CD14-positive monocyte (primary cell): ENCODE results near the gene MEP1B. TPM values are rescaled to one million over a fixed set of nuclear protein-coding genes. Genes with fewer than 3 reads are reported as not detected.

Experiments used
- DNase-seq, 3 donors: peaks; one replicate each; pipeline ENCODE4 v3.0.0-alpha.2; 2011 to 2022
- H2AFZ ChIP-seq: 2 replicates; pipeline ENCODE4 v1.6.0; 2012; ENCODE audit warnings: mild to moderate bottlenecking, low read depth, low read length, inconsistent platforms; ENCODE audit not compliant: insufficient read depth, poor library complexity, severe bottlenecking
- H3K27ac ChIP-seq, 2 donors: 1 replicate in 1 of 2; 2 replicates in 1 of 2; pipeline ENCODE4 v1.5.1; 2012 to 2013; ENCODE audit warnings: low read length in 2 of 2, control low read depth in 1 of 2, inconsistent platforms in 1 of 2, low read depth in 1 of 2, mild to moderate bottlenecking in 1 of 2
- H3K27me3 ChIP-seq, 2 donors: one replicate each; pipeline versions ENCODE4 v1.6.0 to v1.6.1; 2011 to 2013; ENCODE audit warnings: low read length in 2 of 2; ENCODE audit not compliant: control insufficient read depth in 2 of 2, insufficient read depth in 2 of 2
- H3K36me3 ChIP-seq, 2 donors: replicated peaks in 1 of 2; 1 replicate in 1 of 2; 2 replicates in 1 of 2; pipeline versions ENCODE4 v1.5.1 to v1.6.1; 2012 to 2013; ENCODE audit warnings: low read length in 2 of 2, control low read depth in 1 of 2, inconsistent platforms in 1 of 2, mild to moderate bottlenecking in 1 of 2; ENCODE audit not compliant: insufficient read depth in 2 of 2, control insufficient read depth in 1 of 2
- H3K4me1 ChIP-seq, 2 donors: 1 replicate in 1 of 2; 2 replicates in 1 of 2; pipeline versions ENCODE4 v1.5.1 to v1.6.1; 2012 to 2013; ENCODE audit warnings: low read length in 2 of 2, control low read depth in 1 of 2, inconsistent platforms in 1 of 2, mild to moderate bottlenecking in 1 of 2, moderate library complexity in 1 of 2; ENCODE audit not compliant: insufficient read depth in 2 of 2, control insufficient read depth in 1 of 2
- H3K4me2 ChIP-seq: replicated peaks from 2 replicates; pipeline ENCODE3; 2012; ENCODE audit warnings: low read length, moderate library complexity, mild to moderate bottlenecking; ENCODE audit not compliant: poor library complexity, severe bottlenecking; ENCODE audit errors: extremely low read depth
- H3K4me3 ChIP-seq, 3 experiments: fragments of 200-600 bp in 1 of 3; sonication (generic) in 1 of 3; replicated peaks in 1 of 3; 1 replicate in 2 of 3; 2 replicates in 1 of 3; pipeline ENCODE4 v1.5.1; 2011 to 2013; ENCODE audit warnings: low read length in 3 of 3, mild to moderate bottlenecking in 3 of 3, control low read depth in 2 of 3, low read depth in 2 of 3, inconsistent platforms in 1 of 3, moderate library complexity in 1 of 3
- H3K79me2 ChIP-seq: 2 replicates; pipeline ENCODE4 v1.6.0; 2012; ENCODE audit warnings: mild to moderate bottlenecking, control low read depth, inconsistent platforms, low read length, moderate library complexity; ENCODE audit not compliant: insufficient read depth
- H3K9ac ChIP-seq: 2 replicates; pipeline ENCODE4 v1.6.0; 2017; ENCODE audit warnings: low read length, mild to moderate bottlenecking; ENCODE audit not compliant: insufficient read depth, poor library complexity, severe bottlenecking
- H3K9me3 ChIP-seq, 2 donors: replicated peaks in 1 of 2; 1 replicate in 1 of 2; 2 replicates in 1 of 2; pipeline versions ENCODE4 v1.5.1 to v1.6.1; 2012 to 2013; ENCODE audit warnings: low read length in 2 of 2, control low read depth in 1 of 2; ENCODE audit not compliant: control insufficient read depth in 1 of 2, insufficient read depth in 1 of 2
- H4K20me1 ChIP-seq: 2 replicates; pipeline ENCODE4 v1.6.0; 2012; ENCODE audit warnings: mild to moderate bottlenecking, low read length, control low read depth, moderate library complexity; ENCODE audit not compliant: insufficient read depth
- H3K27ac Mint-ChIP-seq, 7 donors: one replicate each; pipeline ENCODE4 v1.8.0; 2020; ENCODE audit warnings: mild to moderate bottlenecking in 7 of 7, mixed read lengths in 7 of 7, moderate library complexity in 6 of 7, inconsistent platforms in 2 of 7
- H3K27me3 Mint-ChIP-seq, 3 donors: one replicate each; pipeline ENCODE4 v1.8.0; 2021 to 2022; ENCODE audit warnings: low read depth in 3 of 3, mild to moderate bottlenecking in 3 of 3, mixed read lengths in 3 of 3, moderate library complexity in 3 of 3, inconsistent platforms in 1 of 3
- H3K36me3 Mint-ChIP-seq, 2 donors: one replicate each; pipeline ENCODE4 v1.8.0; 2020; ENCODE audit warnings: mixed read lengths in 2 of 2, inconsistent platforms in 1 of 2, mild to moderate bottlenecking in 1 of 2
- H3K4me1 Mint-ChIP-seq: one replicate; pipeline ENCODE4 v1.8.0; 2020; ENCODE audit warnings: mild to moderate bottlenecking, mixed read lengths
- H3K4me3 Mint-ChIP-seq, 2 donors: one replicate each; pipeline ENCODE4 v1.8.0; 2020; ENCODE audit warnings: mild to moderate bottlenecking in 2 of 2, mixed read lengths in 2 of 2, moderate library complexity in 1 of 2
- H3K9me3 Mint-ChIP-seq, 7 donors: one replicate each; pipeline ENCODE4 v1.8.0; 2020 to 2022; ENCODE audit warnings: mixed read lengths in 7 of 7, mild to moderate bottlenecking in 6 of 7, moderate library complexity in 6 of 7, inconsistent platforms in 2 of 7
- WGBS: methylation state at CpG from one replicate; pipeline ENCODE4 v1.1.5; 2013; ENCODE audit warnings: missing lambda C conversion rate; ENCODE audit not compliant: insufficient coverage; 5-methylcytosine and 5-hydroxymethylcytosine counted together
- intact Hi-C, 2 donors: fragments of 100-400 bp; cut with micrococcal nuclease; formaldehyde crosslinking; loops; one replicate each; pipeline versions ENCODE4 v1.15.0 to v1.15.1; 2023
- polyA plus RNA-seq, 3 donors: library from polyadenylated mRNA; depleted of rRNA in 1 of 3; unstranded in 2 of 3; stranded (reverse) in 1 of 3; fragments of 300-500 nt in 2 of 3; fragments of >200 nt in 1 of 3; fragmentation: Illumina TruSeq in 2 of 3; gene quantifications; 1 replicate in 2 of 3; 2 replicates in 1 of 3; pipeline ENCODE4 v1.2.3, GENCODE V29; 2012 to 2021
- TF ChIP-seq, protein P1 (sequence below): fragments of 200-600 bp; IDR thresholded peaks from one replicate; pipeline ENCODE4 v1.8.0; 2022; ENCODE audit warnings: antibody characterized with exemption, mild to moderate bottlenecking

Gene MEP1B
- polyA plus RNA-seq, 3 donors, result not detected

- Histone ChIP-seq H3K9me3 (no peaks in the 10 kb centered on the region), H3K4me3 (no peak overlapping the region), H3K27me3 (no peaks in the 10 kb centered on the region), H3K4me2 (no peak overlapping the region), H4K20me1 (no peaks in the 10 kb centered on the region), H3K36me3 (no peaks in the 10 kb centered on the region), H2AFZ (no peak overlapping the region), H3K4me1 (no peaks in the 10 kb centered on the region), H3K27ac (no peak overlapping the region), H3K9ac (no peak overlapping the region), H3K79me2 (no peaks in the 10 kb centered on the region)
- H3K4me1 Mint-ChIP-seq, result no peaks in the 10 kb centered on the region
- TF ChIP-seq, protein P1, sequence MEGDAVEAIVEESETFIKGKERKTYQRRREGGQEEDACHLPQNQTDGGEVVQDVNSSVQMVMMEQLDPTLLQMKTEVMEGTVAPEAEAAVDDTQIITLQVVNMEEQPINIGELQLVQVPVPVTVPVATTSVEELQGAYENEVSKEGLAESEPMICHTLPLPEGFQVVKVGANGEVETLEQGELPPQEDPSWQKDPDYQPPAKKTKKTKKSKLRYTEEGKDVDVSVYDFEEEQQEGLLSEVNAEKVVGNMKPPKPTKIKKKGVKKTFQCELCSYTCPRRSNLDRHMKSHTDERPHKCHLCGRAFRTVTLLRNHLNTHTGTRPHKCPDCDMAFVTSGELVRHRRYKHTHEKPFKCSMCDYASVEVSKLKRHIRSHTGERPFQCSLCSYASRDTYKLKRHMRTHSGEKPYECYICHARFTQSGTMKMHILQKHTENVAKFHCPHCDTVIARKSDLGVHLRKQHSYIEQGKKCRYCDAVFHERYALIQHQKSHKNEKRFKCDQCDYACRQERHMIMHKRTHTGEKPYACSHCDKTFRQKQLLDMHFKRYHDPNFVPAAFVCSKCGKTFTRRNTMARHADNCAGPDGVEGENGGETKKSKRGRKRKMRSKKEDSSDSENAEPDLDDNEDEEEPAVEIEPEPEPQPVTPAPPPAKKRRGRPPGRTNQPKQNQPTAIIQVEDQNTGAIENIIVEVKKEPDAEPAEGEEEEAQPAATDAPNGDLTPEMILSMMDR, result no peak
- peaks cover 0 to 5% (median 3%) of the 10 kb centered on the region in 3 donors for H3K27me3 Mint-ChIP-seq
- intact Hi-C loops, result no loop called here
- no peaks in the 10 kb centered on the region for H3K36me3 Mint-ChIP-seq
- no peak for DNase-seq
- no peak overlapping the region for H3K27ac Mint-ChIP-seq
- H3K4me3 Mint-ChIP-seq, result no peak overlapping the region
- H3K9me3 Mint-ChIP-seq, result peaks cover 0 to 5% (median 0%) of the 10 kb centered on the region in 7 donors
- no CpG with 5 or more reads among the region's 3 CpGs for WGBS
Observed at GRCh38 chr18:32173654-32174053, 16.2 kb upstream of the MEP1B start.

GRCh38 chr18:32174719-32175118 is 15.1 kb upstream of the MEP1B start:
- H3K27ac Mint-ChIP-seq, result no peak overlapping the region
- Histone ChIP-seq H3K4me2 (no peak overlapping the region), H4K20me1 (no peaks in the 10 kb centered on the region), H3K4me3 (no peak overlapping the region), H3K36me3 (no peaks in the 10 kb centered on the region), H3K4me1 (no peaks in the 10 kb centered on the region), H3K27me3 (no peaks in the 10 kb centered on the region), H3K9ac (no peak overlapping the region), H3K27ac (no peak overlapping the region), H2AFZ (no peak overlapping the region), H3K79me2 (no peaks in the 10 kb centered on the region), H3K9me3 (no peaks in the 10 kb centered on the region)
- no peaks in the 10 kb centered on the region for H3K36me3 Mint-ChIP-seq
- H3K4me3 Mint-ChIP-seq, result no peak overlapping the region
- intact Hi-C loops, result no loop called here
- no peak for DNase-seq
- H3K27me3 Mint-ChIP-seq, result peaks cover 0 to 5% (median 3%) of the 10 kb centered on the region in 3 donors
- 93% methylated on average over 6 of the region's 7 CpGs for WGBS
- TF ChIP-seq, protein P1, result no peak
- no peaks in the 10 kb centered on the region for H3K4me1 Mint-ChIP-seq
- peaks cover 0 to 5% (median 0%) of the 10 kb centered on the region in 7 donors for H3K9me3 Mint-ChIP-seq
